Caco-2 (cell line): ENCODE measurements around the gene PNMA8C. TPM values are rescaled to one million over a fixed set of nuclear protein-coding genes. Genes with fewer than 3 reads are reported as not detected.
A peak's percentile ranks its signal among the peaks of the same experiment; 100 is the strongest.
"Not testable (repeated sequence)": the region's sequence is repeated elsewhere in the genome, so short reads cannot be mapped to it uniquely, and the experiment has no call there.

Source experiments
- BruUV-seq: library from RNA; stranded (reverse); fragments of 400-500 nt; replicated peaks from 2 replicates; lab custom pipeline; 2021; lab: Mats Ljungman, UMichigan
- CTCF ChIA-PET: fragments of 300-600 bp; sonication (Branson Sonifier 250); formaldehyde crosslinking; loops from one replicate; lab custom pipeline; 2022; ENCODE audit warnings: antibody characterized with exemption; lab: Charles Lee
- POLR2A ChIA-PET: fragments of 300-600 bp; sonication (Branson Sonifier 250); formaldehyde crosslinking; loops from one replicate; lab custom pipeline; 2022; ENCODE audit warnings: antibody characterized with exemption; lab: Charles Lee
- DNase-seq, 2 experiments: peaks; one replicate each; pipeline versions ENCODE4 v3.0.0 to v3.0.0-alpha.2; 2020 to 2022
- H3K27me3 ChIP-seq: replicated peaks from 2 replicates; pipeline ENCODE4 v1.6.0; 2011; ENCODE audit warnings: low read length; ENCODE audit not compliant: control insufficient read depth, insufficient read depth
- H3K36me3 ChIP-seq: 2 replicates; pipeline ENCODE4 v1.5.1; 2011; ENCODE audit warnings: low read length; ENCODE audit not compliant: control insufficient read depth, insufficient read depth
- H3K4me1 ChIP-seq: fragments of 250-450 bp; sonication (Bioruptor Pico); 2 replicates; pipeline ENCODE4 v1.5.1; 2020; ENCODE audit warnings: mild to moderate bottlenecking
- H3K4me3 ChIP-seq: 2 replicates; pipeline ENCODE4 v1.5.1; 2011; ENCODE audit warnings: low read depth, mild to moderate bottlenecking, control low read depth, low read length
- H3K9me3 ChIP-seq: fragments of 250-450 bp; sonication (Bioruptor Pico); 2 replicates; pipeline ENCODE4 v1.5.1; 2020; ENCODE audit warnings: mild to moderate bottlenecking, moderate library complexity
- H3K27ac Mint-ChIP-seq: one replicate; pipeline ENCODE4 v1.8.0; 2022; ENCODE audit warnings: mixed read lengths; ENCODE audit not compliant: unreplicated experiment
- H3K27me3 Mint-ChIP-seq: one replicate; pipeline ENCODE4 v1.8.0; 2022; ENCODE audit warnings: mixed read lengths; ENCODE audit not compliant: insufficient read depth, unreplicated experiment
- H3K36me3 Mint-ChIP-seq: one replicate; pipeline ENCODE4 v1.8.0; 2022; ENCODE audit warnings: mild to moderate bottlenecking, mixed read lengths; ENCODE audit not compliant: insufficient read depth, unreplicated experiment
- H3K4me1 Mint-ChIP-seq: one replicate; pipeline ENCODE4 v1.8.0; 2022; ENCODE audit warnings: low read depth, mixed read lengths; ENCODE audit not compliant: unreplicated experiment
- H3K4me3 Mint-ChIP-seq: one replicate; pipeline ENCODE4 v1.8.0; 2022; ENCODE audit warnings: mild to moderate bottlenecking, moderate library complexity, mixed read lengths; ENCODE audit not compliant: unreplicated experiment
- H3K9me3 Mint-ChIP-seq: one replicate; pipeline ENCODE4 v1.8.0; 2022; ENCODE audit warnings: mixed read lengths; ENCODE audit not compliant: unreplicated experiment
- intact Hi-C: fragments of 100-400 bp; cut with micrococcal nuclease; formaldehyde crosslinking; loops from one replicate; pipeline ENCODE4 v1.10.0; 2022; ENCODE audit not compliant: unreplicated experiment
- total RNA-seq: library from RNA; stranded (reverse); gene quantifications from 2 replicates; pipeline ENCODE4 v1.2.3, GENCODE V29; 2022
- TF ChIP-seq, protein P1 (sequence below), 2 experiments: fragments of 200-600 bp in 1 of 2; IDR thresholded peaks; 1 replicate in 1 of 2; 2 replicates in 1 of 2; pipeline versions ENCODE4 v1.5.1 to v1.8.0; 2011 to 2022; ENCODE audit warnings: antibody characterized with exemption in 1 of 2, control low read depth in 1 of 2, inconsistent platforms in 1 of 2, low read depth in 1 of 2, low read length in 1 of 2, mild to moderate bottlenecking in 1 of 2, moderate library complexity in 1 of 2; ENCODE audit not compliant: insufficient read depth in 1 of 2, severe bottlenecking in 1 of 2, unreplicated experiment in 1 of 2

The PNMA8C gene
- total RNA-seq, 1 experiment from 2014 or later: not detected

DNA sequence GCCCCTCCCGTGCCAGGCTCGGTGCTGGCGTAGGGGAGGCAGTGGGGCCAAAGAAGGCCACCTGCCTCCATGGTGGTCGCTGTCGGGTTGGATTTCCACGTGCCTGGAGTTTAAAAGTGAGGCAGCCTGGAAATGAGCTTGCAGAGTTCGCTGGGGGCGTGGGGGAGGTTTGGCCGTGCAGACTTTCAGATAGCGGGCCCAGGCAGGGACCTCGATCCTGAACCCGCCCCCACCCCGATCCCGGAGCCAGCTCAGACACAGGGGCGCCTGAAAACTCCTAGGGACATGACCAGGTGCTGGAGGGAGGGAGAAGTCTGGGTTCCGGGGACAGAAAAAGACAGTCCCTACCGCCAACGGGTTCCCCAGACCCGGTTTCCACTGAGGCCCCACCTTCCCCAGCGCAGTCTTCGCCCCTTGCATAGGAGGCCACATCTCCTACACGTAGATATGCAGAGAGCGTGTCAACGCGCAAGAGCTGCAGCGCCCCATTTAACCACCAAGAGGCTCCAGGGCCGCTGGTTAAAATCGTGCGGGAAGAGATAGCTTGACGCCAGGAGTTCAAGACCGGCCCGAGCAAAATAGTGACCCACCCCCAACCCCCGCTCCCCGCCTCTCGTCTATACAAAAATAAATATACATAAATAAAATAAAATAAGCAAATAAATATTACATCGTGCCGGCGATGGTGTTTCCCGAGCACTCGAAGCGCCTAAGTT lies 23.8 kb downstream of the PNMA8C start:
- peak overlapping the region; percentile 95 for H3K27ac Mint-ChIP-seq
- no peaks in the 10 kb centered on the region for H3K27me3 Mint-ChIP-seq
- H3K36me3 ChIP-seq: no peaks in the 10 kb centered on the region
- H3K4me1 ChIP-seq: no peaks in the 10 kb centered on the region
- H3K27me3 ChIP-seq: no peaks in the 10 kb centered on the region
- peaks cover 8% of the 10 kb centered on the region for H3K36me3 Mint-ChIP-seq
- CTCF ChIA-PET: interaction anchor here (0.6 to 1.4 kb wide), 5 partner anchors 9 to 256 kb away, joined by 3 to 6 read pairs (median 3); partner anchors contain the start of gene DACT3
- peak overlapping the region; percentile 97 for H3K4me3 Mint-ChIP-seq
- BruUV-seq: no TSS peak
- DNase-seq: peak; percentile 62 to 67
- H3K9me3 ChIP-seq: no peaks in the 10 kb centered on the region
- no peaks in the 10 kb centered on the region for H3K9me3 Mint-ChIP-seq
- TF ChIP-seq, protein P1, sequence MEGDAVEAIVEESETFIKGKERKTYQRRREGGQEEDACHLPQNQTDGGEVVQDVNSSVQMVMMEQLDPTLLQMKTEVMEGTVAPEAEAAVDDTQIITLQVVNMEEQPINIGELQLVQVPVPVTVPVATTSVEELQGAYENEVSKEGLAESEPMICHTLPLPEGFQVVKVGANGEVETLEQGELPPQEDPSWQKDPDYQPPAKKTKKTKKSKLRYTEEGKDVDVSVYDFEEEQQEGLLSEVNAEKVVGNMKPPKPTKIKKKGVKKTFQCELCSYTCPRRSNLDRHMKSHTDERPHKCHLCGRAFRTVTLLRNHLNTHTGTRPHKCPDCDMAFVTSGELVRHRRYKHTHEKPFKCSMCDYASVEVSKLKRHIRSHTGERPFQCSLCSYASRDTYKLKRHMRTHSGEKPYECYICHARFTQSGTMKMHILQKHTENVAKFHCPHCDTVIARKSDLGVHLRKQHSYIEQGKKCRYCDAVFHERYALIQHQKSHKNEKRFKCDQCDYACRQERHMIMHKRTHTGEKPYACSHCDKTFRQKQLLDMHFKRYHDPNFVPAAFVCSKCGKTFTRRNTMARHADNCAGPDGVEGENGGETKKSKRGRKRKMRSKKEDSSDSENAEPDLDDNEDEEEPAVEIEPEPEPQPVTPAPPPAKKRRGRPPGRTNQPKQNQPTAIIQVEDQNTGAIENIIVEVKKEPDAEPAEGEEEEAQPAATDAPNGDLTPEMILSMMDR (IDR thresholded peaks at IDR 0.05; ENCODE audit: insufficient read depth in 1 of 2, low read depth in 1 of 2, low read length in 1 of 2, severe bottlenecking in 1 of 2, unreplicated experiment in 1 of 2): no peak
- H3K4me1 Mint-ChIP-seq: peaks cover 14% of the 10 kb centered on the region
- POLR2A ChIA-PET: interaction anchor here (0.6 kb wide), 2 partner anchors 12 to 410 kb away, joined by 3 to 6 read pairs; partner anchors contain the start of gene CCDC61
- H3K4me3 ChIP-seq: peak overlapping the region; percentile 55
- intact Hi-C loops: loop anchor here (1.0 kb wide), 1 partner anchor 11 kb away; no protein-coding TSS in a partner anchor

DNA sequence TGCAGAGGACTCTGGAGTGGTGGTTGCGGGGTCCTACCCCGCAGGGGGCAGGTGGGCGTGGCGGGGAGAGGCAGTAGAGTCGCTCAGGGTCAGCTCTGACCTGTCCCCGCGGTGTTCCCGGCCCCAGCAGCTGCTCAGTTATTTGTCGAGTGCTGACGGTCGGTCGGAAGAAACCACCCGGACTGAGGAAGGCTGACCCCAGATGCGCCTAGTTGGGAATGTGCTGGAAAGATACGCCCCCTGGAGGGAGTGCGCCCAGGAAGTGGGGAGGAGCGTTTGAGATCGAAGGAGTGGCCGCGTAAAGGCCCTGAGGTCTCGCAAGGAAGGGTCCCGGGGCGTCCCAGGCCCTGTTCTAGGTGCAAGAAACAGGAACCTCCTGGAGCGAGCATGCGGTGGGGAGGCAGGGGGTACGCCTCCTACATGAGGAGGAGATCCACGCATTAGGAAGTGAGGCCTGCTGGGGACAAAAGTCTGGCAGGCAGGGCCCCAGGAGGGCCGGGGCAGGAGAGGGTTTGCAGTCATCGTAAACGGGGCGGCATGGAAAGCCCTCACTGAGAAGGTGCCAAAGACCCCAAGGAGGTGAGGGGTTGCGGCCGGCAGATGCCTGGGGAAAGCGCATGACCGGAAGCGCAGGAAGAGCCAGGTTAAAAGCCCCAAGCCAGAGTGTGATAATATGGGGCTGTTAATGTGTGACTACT lies 24.5 kb downstream of the PNMA8C start:
- ChIA-PET CTCF (interaction anchor here (0.5 to 1.4 kb wide), 4 partner anchors 9 to 83 kb away, joined by 3 to 4 read pairs (median 3); partner anchors contain the start of gene PPP5C), POLR2A (no interaction called here)
- H3K27me3 Mint-ChIP-seq: no peaks in the 10 kb centered on the region
- Histone ChIP-seq H3K4me3 (peak overlapping the region; percentile 55), H3K36me3 (no peaks in the 10 kb centered on the region), H3K4me1 (no peaks in the 10 kb centered on the region), H3K27me3 (no peaks in the 10 kb centered on the region), H3K9me3 (no peaks in the 10 kb centered on the region)
- H3K27ac Mint-ChIP-seq: peak overlapping the region; percentile 95
- H3K36me3 Mint-ChIP-seq: peaks cover 8% of the 10 kb centered on the region
- H3K9me3 Mint-ChIP-seq: no peaks in the 10 kb centered on the region
- DNase-seq: peak; percentile 80 to 81
- H3K4me3 Mint-ChIP-seq: peak overlapping the region; percentile 97
- BruUV-seq: no TSS peak
- TF ChIP-seq, protein P1 (IDR thresholded peaks at IDR 0.05; ENCODE audit: insufficient read depth in 1 of 2, low read depth in 1 of 2, low read length in 1 of 2, severe bottlenecking in 1 of 2, unreplicated experiment in 1 of 2): peak; percentile 29 to 44
- H3K4me1 Mint-ChIP-seq: peaks cover 14% of the 10 kb centered on the region
- intact Hi-C loops: loop anchor here (1.0 kb wide), 1 partner anchor 12 kb away; no protein-coding TSS in a partner anchor

DNA sequence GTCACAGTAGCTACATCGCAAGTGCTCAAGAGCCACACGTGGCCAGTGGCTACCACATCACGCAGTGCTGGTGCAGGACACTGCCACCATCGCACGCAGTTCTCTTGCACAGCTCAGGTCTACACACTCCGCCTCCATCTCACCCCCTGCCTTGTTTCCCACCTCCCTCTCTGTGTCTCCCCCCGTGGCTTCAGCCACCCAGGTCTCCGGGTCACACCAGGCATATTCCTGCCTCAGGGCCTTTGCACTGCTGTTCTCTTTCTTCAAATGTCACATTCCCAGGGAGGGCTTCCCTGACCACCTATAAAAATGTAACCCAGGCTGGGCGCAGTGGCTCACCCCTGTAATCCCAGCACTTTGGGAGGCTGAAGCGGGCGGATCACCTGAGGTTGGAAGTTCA lies 26.0 kb downstream of the PNMA8C start:
- Mint-ChIP-seq H3K27me3 (no peaks in the 10 kb centered on the region), H3K27ac (no peak overlapping the region), H3K9me3 (no peaks in the 10 kb centered on the region), H3K36me3 (peaks cover 8% of the 10 kb centered on the region), H3K4me1 (peaks cover 7% of the 10 kb centered on the region), H3K4me3 (no peak overlapping the region)
- H3K9me3 ChIP-seq: no peaks in the 10 kb centered on the region
- ChIA-PET CTCF (interaction anchor here (0.9 kb wide), 1 partner anchor 9 kb away, joined by 3 read pairs; no protein-coding TSS in a partner anchor), POLR2A (no interaction called here)
- no peaks in the 10 kb centered on the region for H3K4me1 ChIP-seq
- no peak overlapping the region for H3K4me3 ChIP-seq
- no peaks in the 10 kb centered on the region for H3K36me3 ChIP-seq
- intact Hi-C loops: loop anchor here (1.0 to 2.0 kb wide), 2 partner anchors 85 to 110 kb away; no protein-coding TSS in a partner anchor
- no peak for DNase-seq
- BruUV-seq: no TSS peak
- TF ChIP-seq, protein P1 (IDR thresholded peaks at IDR 0.05; ENCODE audit: insufficient read depth in 1 of 2, low read depth in 1 of 2, low read length in 1 of 2, severe bottlenecking in 1 of 2, unreplicated experiment in 1 of 2): no peak
- H3K27me3 ChIP-seq: no peaks in the 10 kb centered on the region

DNA sequence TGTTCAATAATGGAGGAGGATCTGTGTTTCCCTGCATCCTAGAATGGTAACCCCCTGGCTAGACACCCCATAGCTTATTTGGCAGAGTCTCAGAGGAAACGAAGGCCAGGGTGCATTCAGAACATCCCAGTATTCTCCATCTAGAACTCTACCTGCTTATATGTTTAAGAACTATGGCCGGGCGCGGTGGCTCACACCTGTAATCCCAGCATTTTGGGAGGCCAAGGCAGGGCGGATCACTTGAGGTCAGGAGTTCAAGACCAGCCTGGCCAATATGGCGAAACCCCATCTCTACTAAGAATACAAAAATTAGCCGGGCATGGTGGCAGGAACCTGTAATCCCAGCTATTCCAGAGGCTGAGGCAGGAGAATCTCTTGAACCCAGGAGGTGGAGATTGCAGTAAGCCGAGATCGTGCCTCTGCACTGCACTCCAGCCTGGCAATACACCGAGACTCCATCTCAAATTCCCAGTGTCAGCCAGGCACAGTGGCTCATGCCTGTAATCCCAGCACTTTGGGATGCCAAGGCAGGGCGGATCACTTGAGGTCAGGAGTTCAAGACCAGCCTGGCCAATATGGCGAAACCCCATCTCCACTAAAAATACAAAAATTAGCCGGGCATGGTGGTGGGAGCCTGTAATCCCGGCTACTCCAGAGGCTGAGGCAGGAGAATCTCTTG lies 30.8 kb downstream of the PNMA8C start:
- H3K27me3 ChIP-seq, H3K9me3 Mint-ChIP-seq, BruUV-seq, H3K27me3 Mint-ChIP-seq, H3K36me3 ChIP-seq, H3K4me1 Mint-ChIP-seq, POLR2A ChIA-PET, H3K4me1 ChIP-seq, H3K4me3 Mint-ChIP-seq, H3K9me3 ChIP-seq, H3K27ac Mint-ChIP-seq, H3K36me3 Mint-ChIP-seq, H3K4me3 ChIP-seq, DNase-seq: not testable (repeated sequence)
- intact Hi-C loops: loop anchor here (5.0 kb wide), 1 partner anchor 116 kb away; no protein-coding TSS in a partner anchor
- CTCF ChIA-PET: interaction anchor here (0.6 to 1.2 kb wide), 3 partner anchors 32 to 117 kb away, joined by 3 to 6 read pairs (median 3); no protein-coding TSS in a partner anchor
